Coronary artery (tissue), 2 donors: ENCODE results near the gene KIAA0513.

ENCODE experiments used
- DNase-seq: peaks from one replicate; pipeline ENCODE4 v3.0.0-alpha.2; 2017; ENCODE audit warnings: low spot score
- H3K27ac ChIP-seq, 2 donors: fragments of 200-600 bp; sonication (generic); one replicate each; pipeline ENCODE4 v1.5.1; 2016 to 2019
- H3K4me3 ChIP-seq: fragments of 200-600 bp; sonication (generic); 2 replicates; pipeline ENCODE4 v1.5.1; 2016; ENCODE audit warnings: mild to moderate bottlenecking, moderate library complexity
- CTCF ChIP-seq: fragments of 200-600 bp; sonication (generic); IDR thresholded peaks from one replicate; pipeline ENCODE4 v1.5.1; 2019; ENCODE audit warnings: antibody characterized with exemption

Gene KIAA0513

GRCh38 chr16:85018529-85019236, 8.9 kb upstream of the KIAA0513 start:
- no peak for DNase-seq
- Histone ChIP-seq H3K4me3 (no peak overlapping the region), H3K27ac (no peak overlapping the region)
- TF ChIP-seq CTCF, result no peak

- no peak for DNase-seq
- no peak overlapping the region for H3K4me3 ChIP-seq
- H3K27ac ChIP-seq, result no peak overlapping the region
- TF ChIP-seq CTCF, result no peak
Measured at GRCh38 chr16:85019659-85020245, 7.8 kb upstream of the KIAA0513 start.

DNA sequence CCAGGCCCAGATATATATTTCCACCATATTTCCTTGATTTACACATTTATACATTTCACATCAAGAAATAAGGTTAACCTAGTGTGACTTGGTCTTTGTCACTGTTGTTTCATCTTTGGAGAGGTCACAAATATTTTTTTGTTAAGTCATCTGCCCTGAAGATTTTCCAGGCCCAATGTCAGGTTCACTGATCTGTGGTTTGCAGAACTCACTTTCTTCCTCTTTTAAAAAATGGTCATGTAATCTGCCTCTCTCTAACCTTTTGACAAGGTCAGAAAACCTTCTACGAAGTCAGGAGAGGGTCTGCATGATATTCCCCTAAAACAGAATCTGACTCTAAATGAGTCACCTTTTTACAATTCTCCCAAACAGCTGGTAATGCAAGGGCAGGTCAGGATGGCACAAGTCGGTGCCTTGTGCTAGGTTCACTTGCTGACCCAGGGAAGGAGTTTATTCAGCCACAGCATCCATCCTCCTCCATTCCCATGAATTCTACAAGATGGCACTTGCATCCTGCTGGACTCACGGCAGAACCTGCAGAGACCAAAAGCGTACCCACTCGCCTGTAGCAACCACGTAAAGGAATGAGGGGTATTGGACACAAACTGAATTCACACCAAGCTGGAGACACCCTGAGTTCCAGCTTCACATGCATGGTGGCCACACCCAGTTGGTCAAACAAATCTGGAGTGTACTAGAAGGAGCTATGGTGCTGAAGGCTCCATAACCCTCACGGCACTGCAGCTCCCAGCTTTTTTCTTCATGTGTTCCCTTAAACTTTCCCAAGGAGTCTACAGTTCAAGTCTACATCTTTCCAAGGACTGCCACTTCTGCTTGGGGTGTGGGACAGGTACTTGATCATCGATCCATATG, 1.6 kb upstream of the KIAA0513 start:
- Histone ChIP-seq H3K4me3 (no peak overlapping the region), H3K27ac (no peak overlapping the region)
- TF ChIP-seq CTCF, result no peak
- DNase-seq, result no peak

DNA sequence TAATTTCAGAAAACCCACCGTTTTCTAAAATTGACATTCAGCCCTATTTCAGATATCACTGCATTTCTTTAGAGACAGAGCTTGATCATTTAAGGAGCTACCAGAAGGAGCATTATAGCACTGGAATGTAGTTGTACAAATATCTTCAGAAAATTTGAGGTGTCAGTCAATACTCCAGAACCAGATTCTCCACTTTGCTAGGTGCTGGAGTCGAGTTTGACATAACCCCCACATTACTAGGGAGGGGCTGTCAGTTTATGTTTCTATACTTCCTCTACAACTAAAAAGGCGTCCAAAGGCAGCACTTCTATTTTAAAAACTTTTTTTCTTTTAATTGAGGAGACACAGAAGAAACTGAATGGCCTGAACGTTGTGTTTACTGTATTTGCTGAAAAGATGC, 892 bp upstream of the KIAA0513 start:
- Histone ChIP-seq H3K4me3 (peak overlapping the region; percentile 99), H3K27ac (no peak overlapping the region)
- DNase-seq, result no peak
- no peak for TF ChIP-seq CTCF

DNA sequence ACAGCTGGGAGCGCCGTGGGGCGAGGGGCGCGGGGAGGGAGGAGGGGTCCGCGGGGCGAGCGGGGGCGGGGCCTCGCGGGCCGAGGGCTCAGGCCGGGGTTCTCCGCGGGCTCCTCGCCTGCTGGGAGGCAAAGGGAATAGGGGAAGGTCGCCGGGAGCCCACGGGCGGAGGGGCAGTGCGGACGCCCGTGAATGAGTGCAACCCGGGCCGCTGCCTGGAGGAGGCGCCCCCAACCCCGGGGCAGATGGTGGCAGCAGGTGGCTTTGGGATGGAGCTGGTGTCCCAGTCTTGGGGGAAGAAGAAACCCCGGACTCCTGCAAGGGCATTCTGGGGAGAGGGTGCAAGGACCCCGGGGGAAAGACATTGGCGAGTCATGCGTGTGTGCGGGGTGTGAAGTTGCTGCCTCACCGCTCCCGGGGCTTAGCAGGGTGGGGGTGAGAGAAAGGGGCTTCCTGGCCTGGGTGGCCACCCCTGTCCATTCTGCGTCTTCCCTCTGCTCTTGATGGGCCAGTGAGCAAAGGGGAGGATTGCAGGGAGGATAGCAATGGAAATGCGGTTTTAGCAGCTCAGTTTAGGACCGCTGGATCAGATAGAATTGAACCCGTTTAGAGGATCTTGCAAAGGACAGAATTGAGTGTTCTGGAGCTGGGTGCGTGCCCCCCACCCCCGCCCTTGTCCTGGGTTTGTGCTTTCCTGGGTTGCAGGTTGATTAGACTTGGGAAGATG, 526 bp downstream of the KIAA0513 start:
- no peak for TF ChIP-seq CTCF
- Histone ChIP-seq H3K27ac (peak overlapping the region; percentile 65 to 90), H3K4me3 (peak overlapping the region; percentile 99)
- DNase-seq, result no peak

DNA sequence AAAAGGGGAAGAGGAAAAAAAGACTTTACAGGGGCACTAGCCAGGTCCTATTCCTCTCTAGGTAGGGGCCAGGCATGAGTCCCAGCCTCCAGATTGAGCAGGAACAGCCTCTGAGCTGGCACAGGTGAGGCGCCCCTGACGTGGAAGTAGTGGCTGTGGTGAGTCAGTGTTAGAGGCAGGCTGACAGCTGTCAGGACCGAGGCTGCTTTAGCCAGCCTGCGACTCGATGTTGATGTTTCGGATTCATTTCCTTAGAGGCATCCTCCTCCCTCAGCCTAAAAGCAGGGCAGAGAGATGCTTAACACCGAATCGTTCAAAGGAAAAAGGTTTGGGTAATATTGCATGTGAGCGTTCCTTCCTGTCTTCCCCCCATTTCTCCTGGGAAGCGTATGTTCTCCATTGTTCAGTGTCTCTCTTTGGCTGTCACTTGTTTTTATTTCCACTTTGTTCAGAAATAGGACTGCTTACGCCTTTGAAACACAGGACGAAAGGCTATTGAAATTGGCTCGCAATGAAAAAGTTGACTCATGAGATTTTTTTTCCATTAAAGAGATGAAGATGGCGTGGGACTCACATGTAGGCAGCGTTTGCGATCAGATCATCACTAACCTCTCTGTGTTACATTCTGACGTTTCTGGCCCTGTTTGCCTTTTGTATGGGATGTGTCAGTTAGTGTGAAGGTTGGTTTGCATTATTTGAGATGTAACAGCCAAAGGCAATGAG, 1.3 kb downstream of the KIAA0513 start:
- TF ChIP-seq CTCF, result no peak
- no peak for DNase-seq
- Histone ChIP-seq H3K27ac (peak overlapping the region; percentile 29 to 90), H3K4me3 (peak overlapping the region; percentile 99)
